HEK293T (cell line): ENCODE data around the gene GRIN3A.
A peak's percentile ranks its signal among the peaks of the same experiment; 100 is the strongest.

Source experiments
- CTCF ChIA-PET: fragments of 350-600 bp; formaldehyde crosslinking; extraction: SDS; loops from one replicate; lab custom pipeline; 2021; ENCODE audit warnings: antibody characterized with exemption, inconsistent platforms; lab: Yijun Ruan, JAX
- POLR2A ChIA-PET: fragments of 350-600 bp; formaldehyde crosslinking; extraction: SDS; loops from one replicate; lab custom pipeline; 2020; ENCODE audit warnings: antibody characterized with exemption, inconsistent platforms; lab: Yijun Ruan, JAX
- DNase-seq: peaks from one replicate; pipeline ENCODE4 v3.0.0; 2012; ENCODE audit warnings: mixed read lengths; ENCODE audit errors: extremely low spot score
- ARNT ChIP-seq: fragments of 450-650 bp; IDR thresholded peaks from 2 replicates; pipeline ENCODE4 v1.6.1; 2017; ENCODE audit warnings: mild to moderate bottlenecking
- BHLHE40 ChIP-seq: fragments of 450-650 bp; IDR thresholded peaks from 2 replicates; pipeline ENCODE4 v1.6.1; 2016; ENCODE audit warnings: mild to moderate bottlenecking, moderate library complexity, borderline replicate concordance
- CTBP1 ChIP-seq: fragments of 450-650 bp; IDR thresholded peaks from 2 replicates; pipeline ENCODE4 v1.6.1; 2016; ENCODE audit warnings: borderline replicate concordance
- ELF4 ChIP-seq: fragments of 450-650 bp; IDR thresholded peaks from 2 replicates; pipeline ENCODE4 v1.6.1; 2017; ENCODE audit warnings: antibody characterized with exemption
- FOXA1 ChIP-seq: fragments of 450-650 bp; IDR thresholded peaks from 2 replicates; pipeline ENCODE4 v1.6.1; 2016; ENCODE audit warnings: mild to moderate bottlenecking
- FOXK2 ChIP-seq: fragments of 450-650 bp; IDR thresholded peaks from 2 replicates; pipeline ENCODE4 v1.6.1; 2016; ENCODE audit warnings: mild to moderate bottlenecking
- FOXM1 ChIP-seq: fragments of 450-650 bp; IDR thresholded peaks from 2 replicates; pipeline ENCODE4 v1.6.1; 2017; ENCODE audit warnings: mild to moderate bottlenecking, borderline replicate concordance
- HDGF ChIP-seq: fragments of 450-650 bp; IDR thresholded peaks from 2 replicates; pipeline ENCODE4 v1.6.1; 2017; ENCODE audit warnings: antibody characterized with exemption, borderline replicate concordance
- L3MBTL2 ChIP-seq: fragments of 450-650 bp; conservative IDR thresholded peaks from 2 replicates; pipeline ENCODE4 v1.6.1; 2016; ENCODE audit warnings: mild to moderate bottlenecking
- LEF1 ChIP-seq: fragments of 450-650 bp; IDR thresholded peaks from 2 replicates; pipeline ENCODE4 v1.6.1; 2017; ENCODE audit warnings: mild to moderate bottlenecking, borderline replicate concordance
- NFRKB ChIP-seq: fragments of 450-650 bp; IDR thresholded peaks from 2 replicates; pipeline ENCODE4 v1.6.1; 2016; ENCODE audit warnings: mild to moderate bottlenecking, moderate library complexity
- SP1 ChIP-seq: fragments of 450-650 bp; IDR thresholded peaks from 2 replicates; pipeline ENCODE4 v1.6.1; 2017
- SUZ12 ChIP-seq: fragments of 450-650 bp; IDR thresholded peaks from 2 replicates; pipeline ENCODE4 v1.6.1; 2016; ENCODE audit warnings: mild to moderate bottlenecking
- TARDBP ChIP-seq: fragments of 450-650 bp; IDR thresholded peaks from 2 replicates; pipeline ENCODE4 v1.6.1; 2016
- ZNF384 ChIP-seq: fragments of 450-650 bp; IDR thresholded peaks from 2 replicates; pipeline ENCODE4 v1.6.1; 2016
- TF ChIP-seq, protein P1 (sequence below): fragments of 450-650 bp; IDR thresholded peaks from 2 replicates; pipeline ENCODE4 v1.6.1; 2016

GRIN3A gene

DNA sequence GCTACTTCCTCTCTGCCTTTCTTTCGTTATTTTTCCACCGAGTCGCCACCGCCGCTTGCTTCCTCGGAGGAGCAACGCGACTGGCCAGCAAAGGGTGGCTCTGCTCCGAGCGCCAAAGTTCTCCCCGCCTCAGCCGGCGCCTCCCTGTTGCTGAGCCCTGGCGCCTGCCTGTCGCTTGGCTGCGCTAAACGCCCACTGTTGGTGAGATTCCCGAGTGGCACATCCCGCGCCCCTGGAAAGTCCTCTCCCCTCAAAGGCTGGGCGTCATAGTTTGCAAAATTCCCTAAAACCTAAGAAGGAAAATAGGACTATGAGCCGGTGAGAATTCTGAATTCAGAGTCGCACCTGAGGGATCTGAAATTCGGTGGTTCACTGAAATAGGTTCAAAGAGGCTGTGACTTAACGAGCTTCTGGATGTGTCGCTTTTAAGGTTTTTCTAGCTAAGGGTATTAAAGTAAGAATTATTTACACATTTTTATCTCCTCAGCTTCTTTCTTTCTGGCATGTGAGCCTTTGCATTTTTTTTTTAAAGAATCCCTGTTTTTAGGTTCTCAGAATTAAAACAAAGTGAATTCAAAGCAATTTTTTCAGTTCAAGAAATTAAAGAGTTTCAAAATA, at the start of gene GRIN3A:
GRIN3A (minus strand) TSS at position 82 of the 618 bp plus-strand sequence. CDS start 668 bp downstream, outside the sequence.
- ChIA-PET POLR2A (no interaction called here), CTCF (no interaction called here)
- TF ChIP-seq ARNT: no peak
- no peak for TF ChIP-seq L3MBTL2
- TF ChIP-seq HDGF: no peak
- DNase-seq: peak; percentile 22

DNA sequence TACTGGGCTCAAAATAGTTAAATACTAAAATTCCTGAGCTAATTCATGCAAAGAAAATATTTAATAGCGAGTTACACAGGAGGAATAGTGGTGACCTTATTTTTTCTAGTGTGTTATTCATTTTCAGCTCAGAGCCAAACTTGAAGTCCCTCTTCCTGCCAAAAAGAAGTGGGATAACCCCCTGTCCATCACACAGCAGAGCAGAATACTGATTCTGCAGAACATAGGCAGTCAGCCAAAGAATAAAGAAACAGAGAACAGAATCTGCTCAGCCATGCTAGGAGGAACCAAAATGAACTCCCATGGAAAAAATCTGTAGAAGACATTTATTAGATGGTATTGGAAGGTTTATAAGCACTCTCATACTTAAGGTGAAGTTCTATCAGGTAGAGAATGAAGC, 49.4 kb upstream of the GRIN3A start:
- POLR2A ChIA-PET: no interaction called here
- no peak for TF ChIP-seq SP1
- no peak for TF ChIP-seq L3MBTL2
- TF ChIP-seq NFRKB: no peak
- TF ChIP-seq ELF4: no peak
- TF ChIP-seq HDGF: no peak
- TF ChIP-seq LEF1: no peak
- no peak for TF ChIP-seq ZNF384
- TF ChIP-seq FOXM1: no peak
- no peak for TF ChIP-seq TARDBP
- TF ChIP-seq SUZ12: no peak
- no peak for TF ChIP-seq FOXK2
- TF ChIP-seq, protein P1, sequence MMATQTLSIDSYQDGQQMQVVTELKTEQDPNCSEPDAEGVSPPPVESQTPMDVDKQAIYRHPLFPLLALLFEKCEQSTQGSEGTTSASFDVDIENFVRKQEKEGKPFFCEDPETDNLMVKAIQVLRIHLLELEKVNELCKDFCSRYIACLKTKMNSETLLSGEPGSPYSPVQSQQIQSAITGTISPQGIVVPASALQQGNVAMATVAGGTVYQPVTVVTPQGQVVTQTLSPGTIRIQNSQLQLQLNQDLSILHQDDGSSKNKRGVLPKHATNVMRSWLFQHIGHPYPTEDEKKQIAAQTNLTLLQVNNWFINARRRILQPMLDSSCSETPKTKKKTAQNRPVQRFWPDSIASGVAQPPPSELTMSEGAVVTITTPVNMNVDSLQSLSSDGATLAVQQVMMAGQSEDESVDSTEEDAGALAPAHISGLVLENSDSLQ: no peak
- no peak for TF ChIP-seq ARNT
- no peak for TF ChIP-seq BHLHE40
- no peak for TF ChIP-seq FOXA1
- no peak for TF ChIP-seq CTBP1
- no peak for DNase-seq
- CTCF ChIA-PET: no interaction called here

GRCh38 chr9:101778332-101778731, 39.9 kb upstream of the GRIN3A start:
- TF ChIP-seq, protein P1: no peak
- TF ChIP-seq LEF1 (no peak), ZNF384 (no peak), SP1 (no peak), ELF4 (no peak), SUZ12 (no peak), BHLHE40 (no peak), ARNT (no peak), HDGF (no peak), L3MBTL2 (no peak), NFRKB (no peak), FOXM1 (no peak), TARDBP (no peak), CTBP1 (no peak), FOXK2 (no peak), FOXA1 (no peak)
- ChIA-PET POLR2A (no interaction called here), CTCF (no interaction called here)
- DNase-seq: no peak

DNA sequence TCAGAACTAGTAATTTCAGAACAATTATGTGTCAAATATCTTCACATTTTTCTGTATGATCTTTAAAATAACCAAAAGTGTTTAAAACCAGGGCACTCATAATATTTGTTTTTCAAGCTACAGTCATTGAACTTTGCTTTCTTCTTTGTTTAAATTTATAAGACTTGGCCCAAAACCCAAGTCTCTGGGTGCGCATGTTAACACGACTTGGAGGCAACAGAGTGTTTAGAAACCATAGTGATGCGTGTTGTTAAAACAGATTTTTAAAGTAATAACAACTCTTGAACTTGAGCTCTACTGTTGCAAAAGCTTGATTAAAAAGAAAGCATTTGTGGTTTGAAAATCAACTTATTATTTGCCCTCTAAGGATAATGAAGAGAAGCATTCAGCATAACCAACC, 26.0 kb upstream of the GRIN3A start:
- POLR2A ChIA-PET: no interaction called here
- CTCF ChIA-PET: no interaction called here
- TF ChIP-seq TARDBP: no peak
- TF ChIP-seq CTBP1: no peak
- no peak for TF ChIP-seq SP1
- no peak for TF ChIP-seq BHLHE40
- TF ChIP-seq LEF1: no peak
- TF ChIP-seq SUZ12: no peak
- DNase-seq: no peak

DNA sequence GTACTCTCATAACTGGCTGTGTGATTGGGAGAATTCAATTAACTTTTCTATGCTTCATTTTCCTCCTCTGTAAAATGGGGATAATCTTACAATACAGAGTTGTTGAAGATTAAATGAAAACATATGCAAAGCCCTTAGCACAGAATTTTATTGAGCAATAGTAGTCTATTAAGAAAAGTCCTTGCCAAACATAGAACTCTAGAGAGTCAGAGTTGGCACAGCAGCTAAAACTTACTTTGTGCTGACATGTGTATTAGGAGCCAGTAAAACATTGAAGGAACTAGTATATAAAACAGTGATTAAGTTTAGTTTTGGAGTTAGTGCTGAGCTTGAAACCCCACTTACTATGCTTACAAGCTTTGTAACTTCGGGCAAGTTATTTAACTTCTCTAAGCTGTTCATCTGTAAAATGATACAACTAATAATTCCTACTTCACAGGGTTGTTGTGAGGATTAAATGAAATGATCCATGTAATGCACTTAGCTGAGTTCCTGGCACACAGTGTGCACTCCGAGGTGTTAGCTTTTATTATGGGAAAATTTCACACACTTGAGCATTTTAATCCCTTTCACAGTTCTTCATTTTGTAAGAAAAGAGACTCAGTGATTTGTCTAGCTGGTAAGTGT, 20.0 kb upstream of the GRIN3A start:
- no peak for TF ChIP-seq ARNT
- no peak for TF ChIP-seq SP1
- TF ChIP-seq BHLHE40: no peak
- no peak for TF ChIP-seq ELF4
- TF ChIP-seq FOXK2: no peak
- TF ChIP-seq CTBP1: no peak
- no peak for TF ChIP-seq ZNF384
- CTCF ChIA-PET: no interaction called here
- POLR2A ChIA-PET: no interaction called here
- no peak for DNase-seq

DNA sequence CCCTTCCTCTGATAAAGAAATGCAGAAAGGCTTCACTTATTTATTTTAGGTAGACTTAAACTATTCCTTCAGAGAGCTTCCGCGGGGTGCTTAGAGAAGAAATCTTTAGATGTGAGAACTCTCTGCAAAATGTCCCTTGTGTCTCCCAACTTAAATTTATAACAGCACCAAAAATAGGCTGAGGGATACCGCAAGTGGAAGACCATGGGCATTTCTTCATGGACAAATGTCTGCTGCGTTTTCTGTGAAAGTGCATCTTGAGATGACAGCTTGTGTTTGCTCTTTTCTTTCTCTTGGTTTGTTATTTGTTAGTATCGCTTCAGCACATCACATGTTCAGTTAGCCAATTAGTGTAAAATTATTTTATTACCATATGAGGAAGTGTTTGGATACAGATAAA, 15.3 kb upstream of the GRIN3A start:
- CTCF ChIA-PET: no interaction called here
- no peak for DNase-seq
- TF ChIP-seq LEF1 (no peak), FOXA1 (no peak), TARDBP (no peak)
- POLR2A ChIA-PET: no interaction called here

DNA sequence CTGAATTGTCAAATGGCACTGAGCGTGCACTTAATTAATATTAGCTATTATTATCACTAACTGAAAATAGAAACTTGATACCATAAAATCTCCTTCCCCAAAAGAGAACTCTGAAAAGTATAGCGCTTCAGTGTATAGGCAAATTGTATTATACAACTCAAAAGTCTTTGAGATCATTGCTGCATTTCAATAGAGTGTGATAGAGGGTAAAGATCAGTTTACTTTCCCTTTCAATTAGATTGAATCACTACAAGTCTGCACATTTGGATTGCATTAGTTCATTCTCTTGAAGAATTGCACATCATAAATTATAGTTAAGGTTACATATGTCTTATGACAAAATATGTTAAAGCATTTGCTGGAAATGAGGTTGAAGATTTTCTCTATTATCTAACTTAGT, 13.4 kb upstream of the GRIN3A start:
- DNase-seq: no peak
- ChIA-PET POLR2A (no interaction called here), CTCF (no interaction called here)
- TF ChIP-seq HDGF (no peak), L3MBTL2 (no peak), NFRKB (no peak), ARNT (no peak)
